GM21515 (cell line): ENCODE results near the gene CFAP99.
"Not testable (repeated sequence)": the region's sequence is repeated elsewhere in the genome, so short reads cannot be mapped to it uniquely, and the experiment has no call there.

ENCODE experiments used
- ATAC-seq: cut with Tn5 transposase; IDR thresholded peaks from one replicate; pipeline ENCODE4 v1.9.1; 2021; ENCODE audit not compliant: unreplicated experiment

The CFAP99 gene

GRCh38 chr4:2427383-2428334, 8.9 kb downstream of the CFAP99 start:
- no peak for ATAC-seq

- no peak for ATAC-seq
Measured at GRCh38 chr4:2428496-2429213, 9.9 kb downstream of the CFAP99 start.

DNA sequence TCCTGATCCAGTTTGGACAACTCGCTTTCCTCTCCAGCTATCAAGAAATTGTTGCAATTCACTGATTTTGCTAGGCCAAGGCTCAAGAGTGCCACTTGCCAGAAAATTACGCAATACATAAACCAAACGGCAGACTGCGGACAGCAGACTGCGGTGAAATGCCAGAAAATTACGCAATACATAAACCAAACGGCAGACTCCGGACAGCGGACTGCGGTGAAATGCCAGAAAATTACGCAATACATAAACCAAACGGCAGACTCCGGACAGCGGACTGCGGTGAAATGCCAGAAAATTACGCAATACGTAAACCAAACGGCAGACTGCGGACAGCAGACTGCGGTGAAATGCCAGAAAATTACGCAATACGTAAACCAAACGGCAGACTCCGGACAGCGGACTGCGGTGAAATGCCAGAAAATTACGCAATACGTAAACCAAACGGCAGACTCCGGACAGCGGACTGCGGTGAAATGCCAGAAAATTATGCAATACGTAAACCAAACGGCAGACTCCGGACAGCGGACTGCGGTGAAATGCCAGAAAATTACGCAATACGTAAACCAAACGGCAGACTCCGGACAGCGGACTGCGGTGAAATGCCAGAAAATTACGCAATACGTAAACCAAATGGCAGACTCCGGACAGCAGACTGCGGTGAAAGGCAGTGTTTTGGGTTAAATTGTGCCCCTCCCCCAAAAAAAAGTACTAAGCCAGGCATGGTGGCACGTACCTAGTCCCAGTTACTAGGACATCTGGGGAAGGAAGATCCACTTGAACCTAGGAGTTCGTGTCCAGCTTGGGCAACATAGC, 11.4 kb downstream of the CFAP99 start:
- ATAC-seq, result not testable (repeated sequence)

- no peak for ATAC-seq
Measured at GRCh38 chr4:2432004-2432403, 13.2 kb downstream of the CFAP99 start.

DNA sequence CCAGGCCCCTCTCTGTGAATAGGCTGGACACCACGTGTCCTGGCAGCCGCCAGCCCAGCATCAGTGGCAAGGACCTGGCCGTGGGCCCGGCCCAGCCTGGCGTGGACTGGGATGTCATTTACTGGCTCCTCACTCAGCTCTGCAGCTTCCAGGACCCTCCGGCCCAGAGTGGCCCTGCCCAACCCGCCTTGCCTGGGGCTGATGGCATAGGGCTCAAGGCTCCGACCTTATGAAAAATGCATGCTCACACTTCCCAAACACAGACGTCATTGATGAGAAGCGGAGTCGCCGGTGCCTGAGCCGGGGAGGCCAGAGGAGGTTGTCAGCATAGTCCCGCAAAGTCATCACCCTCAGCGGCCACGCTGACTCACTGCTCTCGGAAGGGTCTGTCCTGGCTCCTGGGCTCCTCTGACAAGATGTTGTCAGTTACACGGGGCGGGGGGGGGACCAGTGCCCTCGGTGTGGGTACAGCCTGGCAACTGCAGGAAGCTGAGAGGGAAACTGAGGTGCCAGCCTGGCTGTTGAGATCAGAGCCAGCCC, 14.3 kb downstream of the CFAP99 start:
- ATAC-seq, result no peak

DNA sequence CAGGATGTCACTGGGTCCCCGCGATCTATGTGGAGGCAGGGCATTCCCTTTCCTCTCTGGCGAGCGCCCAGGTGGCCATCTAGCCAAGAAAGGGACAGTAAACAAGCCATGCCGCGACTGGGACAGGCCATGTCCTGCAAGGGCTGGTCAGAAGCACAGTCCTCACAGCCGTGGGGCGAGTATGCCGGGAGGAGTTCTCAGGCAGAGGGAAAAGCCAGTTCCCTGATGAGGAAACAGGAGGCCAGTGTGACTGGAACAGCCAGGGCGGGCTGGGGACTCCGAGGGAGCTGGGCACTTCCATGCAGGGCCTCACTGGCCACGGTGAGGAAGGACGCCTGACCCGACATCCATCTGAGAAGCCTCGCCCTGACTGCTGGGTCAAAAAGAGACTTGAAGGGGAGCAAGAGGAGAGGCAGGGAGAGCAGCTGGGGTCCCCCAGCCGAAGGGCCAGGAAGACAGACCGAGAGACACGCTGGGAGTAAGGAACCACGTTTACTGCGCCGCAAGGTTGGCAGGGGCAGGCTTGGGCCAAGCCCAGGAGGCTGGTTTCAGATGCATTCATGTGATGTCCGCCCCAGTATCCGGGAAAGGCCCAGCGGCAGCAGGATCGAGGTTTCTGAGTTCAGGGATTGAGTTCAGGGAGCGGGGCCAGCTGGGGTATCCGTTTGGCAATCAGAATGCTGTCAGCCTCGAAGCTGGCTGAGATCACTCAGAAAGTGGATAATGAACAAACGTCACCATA, 15.0 kb downstream of the CFAP99 start:
- no peak for ATAC-seq

- ATAC-seq, result no peak
Measured at GRCh38 chr4:2434420-2434819, 15.7 kb downstream of the CFAP99 start.

- ATAC-seq, result no peak
Measured at GRCh38 chr4:2436301-2436700, 17.5 kb downstream of the CFAP99 start.

GRCh38 chr4:2436761-2437474, 18.2 kb downstream of the CFAP99 start:
- ATAC-seq, result no peak

- ATAC-seq, result no peak
Measured at GRCh38 chr4:2437475-2438215, 18.9 kb downstream of the CFAP99 start.

DNA sequence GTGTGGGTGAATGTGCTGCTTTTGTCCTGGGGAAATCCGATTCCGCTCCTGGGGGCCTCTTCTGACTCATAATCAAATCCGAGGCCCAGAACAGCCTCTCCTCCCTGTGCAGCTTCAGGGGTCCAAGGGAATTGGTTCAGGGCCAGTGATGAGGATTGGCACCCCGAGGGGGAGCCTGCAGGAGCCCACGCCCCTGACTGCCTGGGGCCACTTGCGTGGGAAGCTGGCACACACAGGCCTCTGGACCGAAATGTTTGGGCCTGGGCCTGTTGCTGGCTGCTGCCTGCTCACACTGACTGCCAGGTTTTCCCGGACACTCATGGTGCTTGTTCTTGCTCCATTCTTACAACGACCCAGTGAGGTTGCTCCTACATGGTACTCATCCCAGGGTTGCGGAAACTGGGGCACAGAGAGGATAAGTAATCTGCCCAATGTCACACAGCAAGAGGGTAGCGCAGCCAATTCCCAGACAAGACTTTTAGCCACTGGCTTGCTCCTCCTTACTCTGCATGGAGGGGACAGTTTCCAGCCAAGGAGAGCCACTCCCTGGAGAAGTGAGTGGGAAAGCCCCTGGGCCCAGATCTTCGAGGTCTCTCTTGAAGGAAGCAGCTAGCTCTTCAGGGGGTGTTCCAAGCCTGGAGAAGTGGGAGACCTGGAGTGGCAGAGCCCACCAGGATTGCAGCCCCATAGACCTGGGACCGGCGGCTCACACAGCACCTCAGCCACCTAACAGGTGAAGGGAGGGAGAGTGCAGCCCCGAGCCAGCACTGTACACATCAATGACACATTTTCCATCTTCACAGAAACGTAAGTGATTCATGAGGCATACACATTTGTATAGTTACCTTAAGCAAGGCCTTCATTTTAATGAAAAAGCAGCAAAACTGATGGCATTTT, 20.3 kb downstream of the CFAP99 start:
- ATAC-seq, result no peak

- ATAC-seq, result no peak
Measured at GRCh38 chr4:2441393-2442174, 22.8 kb downstream of the CFAP99 start.

- ATAC-seq, result no peak
Measured at GRCh38 chr4:2442175-2442993, 23.6 kb downstream of the CFAP99 start.

DNA sequence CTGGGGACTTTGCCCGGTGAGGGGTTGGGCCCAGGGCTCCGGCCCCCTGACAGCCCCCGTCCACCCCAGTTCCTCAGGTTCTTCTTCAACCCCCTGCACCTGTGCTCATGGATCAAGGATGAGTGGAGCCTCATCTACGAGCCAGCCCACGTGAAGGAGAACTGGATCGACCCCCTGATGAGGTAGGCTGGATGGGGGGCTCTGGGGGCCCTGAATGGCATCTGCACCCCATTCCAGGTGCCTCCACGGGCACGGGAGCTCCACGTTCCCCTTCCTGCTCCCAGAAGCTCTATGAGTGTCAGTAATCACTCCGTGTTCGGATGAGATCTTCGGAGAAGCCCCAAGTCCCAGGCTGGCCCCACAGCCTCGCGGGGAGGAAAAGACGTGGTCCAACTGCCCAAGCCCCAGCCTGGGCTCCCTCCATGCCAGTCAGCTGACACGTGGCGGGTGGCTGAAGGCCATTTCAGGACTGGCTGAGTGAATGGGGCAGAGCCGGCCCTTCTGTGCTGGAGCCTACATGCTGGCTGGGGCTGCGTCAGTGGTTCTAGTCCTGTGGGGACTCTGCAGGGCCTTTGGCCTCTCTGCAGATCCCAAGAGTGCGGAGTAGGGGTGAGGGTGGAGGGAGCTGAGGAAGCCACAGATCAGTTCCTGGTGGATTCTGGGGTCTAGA, 24.4 kb downstream of the CFAP99 start:
- ATAC-seq, result no peak

DNA sequence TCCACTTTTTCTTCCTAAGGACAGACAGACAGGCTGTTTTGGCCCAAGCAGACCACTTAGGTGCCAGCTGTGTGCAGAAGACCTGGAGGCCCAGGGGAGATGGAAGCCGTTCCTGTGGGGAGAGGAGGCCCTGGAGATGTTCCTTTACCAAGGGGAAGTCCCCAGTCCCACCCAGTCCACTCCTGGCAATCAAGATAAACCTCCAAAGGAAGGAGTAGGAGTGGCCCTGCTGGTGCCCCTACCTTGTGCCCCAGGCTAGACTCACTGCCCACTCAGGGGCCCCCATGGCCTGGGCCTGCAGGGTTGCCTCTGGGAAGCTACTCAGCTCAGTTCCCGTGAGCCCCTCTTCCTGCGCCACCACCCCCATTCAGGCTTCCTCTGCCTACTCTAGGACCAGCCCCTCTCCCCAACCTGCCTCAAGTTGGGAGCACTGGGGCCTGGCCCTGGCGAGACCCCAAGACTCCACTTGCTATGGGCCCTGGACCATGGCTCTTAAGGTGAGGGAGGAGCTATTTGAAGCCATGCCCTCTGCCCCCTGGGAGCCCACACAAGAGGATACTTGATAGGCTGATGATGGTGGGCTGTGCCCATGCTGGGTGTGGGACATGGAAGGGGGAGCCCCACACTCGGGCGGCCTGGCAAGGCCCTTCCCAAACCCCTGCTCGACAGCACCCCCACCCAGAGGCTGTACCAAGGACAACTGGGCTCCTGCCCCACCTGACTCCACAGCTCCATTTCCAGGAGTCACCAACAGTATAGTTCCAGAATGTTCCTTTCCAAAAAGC, 25.4 kb downstream of the CFAP99 start:
- ATAC-seq, result no peak
